Measurements from ENCODE around the gene ATP5MK.

ATP5MK gene

DNA sequence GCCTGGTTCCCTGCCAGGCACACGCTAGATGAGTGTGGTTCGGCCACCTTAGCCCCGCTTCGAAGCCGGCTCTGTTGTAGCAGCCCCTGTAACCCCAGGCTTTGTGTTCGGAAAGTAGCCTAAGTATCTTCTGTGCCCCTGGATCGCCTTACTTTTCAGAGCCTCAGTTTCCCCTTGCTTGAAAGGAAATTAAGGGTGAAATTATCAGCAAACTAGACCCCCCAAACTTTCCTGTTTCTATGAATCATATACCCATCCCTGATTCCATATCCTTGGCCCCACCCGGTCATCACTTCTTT, 463 bp upstream of the ATP5MK start:
- DNase-seq (ENCODE audit: low spot score): no peak
- TF ChIP-seq, protein P1, sequence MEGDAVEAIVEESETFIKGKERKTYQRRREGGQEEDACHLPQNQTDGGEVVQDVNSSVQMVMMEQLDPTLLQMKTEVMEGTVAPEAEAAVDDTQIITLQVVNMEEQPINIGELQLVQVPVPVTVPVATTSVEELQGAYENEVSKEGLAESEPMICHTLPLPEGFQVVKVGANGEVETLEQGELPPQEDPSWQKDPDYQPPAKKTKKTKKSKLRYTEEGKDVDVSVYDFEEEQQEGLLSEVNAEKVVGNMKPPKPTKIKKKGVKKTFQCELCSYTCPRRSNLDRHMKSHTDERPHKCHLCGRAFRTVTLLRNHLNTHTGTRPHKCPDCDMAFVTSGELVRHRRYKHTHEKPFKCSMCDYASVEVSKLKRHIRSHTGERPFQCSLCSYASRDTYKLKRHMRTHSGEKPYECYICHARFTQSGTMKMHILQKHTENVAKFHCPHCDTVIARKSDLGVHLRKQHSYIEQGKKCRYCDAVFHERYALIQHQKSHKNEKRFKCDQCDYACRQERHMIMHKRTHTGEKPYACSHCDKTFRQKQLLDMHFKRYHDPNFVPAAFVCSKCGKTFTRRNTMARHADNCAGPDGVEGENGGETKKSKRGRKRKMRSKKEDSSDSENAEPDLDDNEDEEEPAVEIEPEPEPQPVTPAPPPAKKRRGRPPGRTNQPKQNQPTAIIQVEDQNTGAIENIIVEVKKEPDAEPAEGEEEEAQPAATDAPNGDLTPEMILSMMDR (IDR thresholded peaks at IDR 0.05; ENCODE audit: extremely low read depth, missing control alignments): no peak

DNA sequence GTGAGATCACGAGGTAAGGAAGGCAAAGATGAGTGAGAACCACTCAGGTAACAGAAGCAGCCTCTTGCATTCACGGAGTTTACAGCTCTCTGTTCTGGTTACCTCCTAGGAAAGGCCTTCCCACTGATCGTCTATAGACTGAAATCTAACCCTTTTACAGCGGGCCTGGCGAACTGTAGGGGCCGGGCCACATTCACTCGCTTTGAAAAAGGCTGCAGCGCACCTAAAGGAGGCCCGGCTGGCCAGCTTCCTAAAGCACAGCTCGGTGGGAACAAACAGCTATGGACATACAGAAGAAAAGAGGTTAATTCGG, 565 bp downstream of the ATP5MK start:
- DNase-seq (ENCODE audit: low spot score): no peak
- TF ChIP-seq, protein P1 (IDR thresholded peaks at IDR 0.05; ENCODE audit: extremely low read depth, missing control alignments): no peak

DNA sequence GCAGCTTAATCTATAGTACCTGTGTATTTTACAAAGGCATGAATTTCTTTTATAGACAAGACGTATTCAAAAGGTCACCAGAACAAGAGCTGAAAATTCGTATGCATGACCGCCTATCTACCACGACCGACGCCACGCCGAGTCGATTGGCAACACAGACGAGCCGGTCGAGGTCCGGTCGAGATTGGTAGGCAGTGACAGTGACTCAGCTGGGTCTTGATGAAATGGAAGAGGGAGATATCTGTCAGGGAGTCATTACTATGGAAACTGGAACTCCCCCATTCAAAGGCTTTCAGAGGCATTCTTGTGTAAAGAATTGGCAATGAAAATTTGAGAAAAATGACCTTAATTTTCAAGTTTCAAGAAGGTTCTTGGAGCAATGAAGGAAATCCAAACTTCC, 2.1 kb downstream of the ATP5MK start:
- TF ChIP-seq, protein P1 (IDR thresholded peaks at IDR 0.05; ENCODE audit: extremely low read depth, missing control alignments): no peak
- no peak for DNase-seq (ENCODE audit: low spot score)

DNA sequence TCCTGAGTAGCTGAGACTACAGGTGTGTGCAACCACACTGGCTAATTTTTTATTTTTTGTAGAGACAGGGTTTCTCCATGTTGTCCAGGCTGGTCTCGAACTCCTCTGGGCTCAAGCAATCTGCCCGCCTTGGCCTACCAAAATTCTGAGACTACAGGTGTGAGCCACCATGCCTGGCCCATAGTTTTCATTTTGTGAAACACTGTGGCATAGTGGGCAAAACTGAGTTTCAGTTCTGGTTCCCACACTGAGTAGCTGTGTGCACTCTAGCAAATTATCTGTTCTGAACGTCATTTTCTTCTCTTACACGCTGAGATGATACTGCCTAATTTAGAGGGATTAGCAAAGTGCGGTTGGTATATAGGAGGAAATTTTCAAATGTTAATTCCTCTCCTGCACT, 13.5 kb downstream of the ATP5MK start:
- TF ChIP-seq, protein P1 (IDR thresholded peaks at IDR 0.05; ENCODE audit: extremely low read depth, missing control alignments): no peak
- no peak for DNase-seq (ENCODE audit: low spot score)

DNA sequence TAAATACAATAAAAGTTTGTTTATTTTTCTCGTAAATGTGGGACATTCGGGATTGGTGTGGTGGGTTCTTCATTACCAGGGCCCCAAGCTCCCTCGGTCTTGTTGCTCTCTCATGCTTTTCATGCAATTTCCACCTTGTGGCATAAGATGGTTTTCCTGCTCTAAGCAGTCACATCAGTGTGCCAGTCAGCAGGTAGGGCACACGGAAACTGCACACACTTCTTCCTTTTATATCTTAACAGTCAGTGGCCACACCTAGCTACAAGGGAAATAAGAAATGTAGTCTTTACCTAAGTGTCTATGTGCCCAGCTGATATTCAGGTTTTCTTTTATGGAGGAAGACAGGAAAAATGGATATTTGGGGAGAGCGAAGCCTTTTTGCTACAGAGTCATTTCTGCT, 22.0 kb downstream of the ATP5MK start:
- DNase-seq (ENCODE audit: low spot score): no peak
- TF ChIP-seq, protein P1 (IDR thresholded peaks at IDR 0.05; ENCODE audit: extremely low read depth, missing control alignments): no peak

DNA sequence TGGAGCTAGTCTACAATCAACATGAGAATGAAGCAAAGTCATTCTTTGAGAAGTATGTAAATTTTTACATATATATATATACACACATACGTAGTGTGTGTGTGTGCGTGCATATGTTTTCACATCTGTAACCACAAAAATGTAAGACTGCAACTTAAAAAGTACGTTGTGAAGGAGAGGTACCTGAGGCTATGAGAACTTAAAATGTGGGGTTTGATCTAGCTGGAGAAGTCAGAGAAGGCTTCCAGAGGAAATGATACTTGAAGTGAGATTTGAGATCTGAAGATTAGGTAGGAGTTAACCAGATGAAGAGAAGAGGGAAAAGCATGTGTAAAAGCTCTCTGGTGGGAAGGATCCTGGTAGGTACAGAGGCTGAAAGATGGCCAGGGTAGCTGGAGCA, 22.7 kb downstream of the ATP5MK start:
- TF ChIP-seq, protein P1 (IDR thresholded peaks at IDR 0.05; ENCODE audit: extremely low read depth, missing control alignments): no peak
- DNase-seq (ENCODE audit: low spot score): no peak

DNA sequence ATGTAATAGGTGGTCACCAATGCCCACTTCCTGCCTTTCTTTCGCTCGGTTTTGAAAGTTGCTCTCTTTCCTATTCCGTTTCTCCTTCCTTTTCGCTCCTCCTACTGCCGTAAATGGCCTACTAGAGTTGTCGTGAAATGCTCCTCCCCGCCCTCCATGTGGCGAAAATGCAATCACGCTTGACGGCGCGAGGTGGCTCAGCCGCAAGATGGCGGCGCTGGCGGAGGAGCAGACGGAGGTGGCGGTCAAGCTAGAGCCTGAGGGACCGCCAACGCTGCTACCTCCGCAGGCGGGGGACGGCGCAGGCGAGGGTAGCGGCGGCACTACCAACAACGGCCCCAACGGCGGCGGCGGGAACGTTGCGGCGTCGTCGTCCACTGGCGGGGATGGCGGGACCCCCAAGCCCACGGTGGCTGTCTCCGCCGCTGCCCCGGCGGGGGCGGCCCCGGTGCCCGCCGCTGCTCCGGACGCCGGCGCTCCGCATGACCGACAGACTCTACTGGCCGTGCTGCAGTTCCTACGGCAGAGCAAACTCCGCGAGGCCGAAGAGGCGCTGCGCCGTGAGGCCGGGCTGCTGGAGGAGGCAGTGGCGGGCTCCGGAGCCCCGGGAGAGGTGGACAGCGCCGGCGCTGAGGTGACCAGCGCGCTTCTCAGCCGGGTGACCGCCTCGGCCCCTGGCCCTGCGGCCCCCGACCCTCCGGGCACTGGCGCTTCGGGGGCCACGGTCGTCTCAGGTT, 28.3 kb downstream of the ATP5MK start, which contains the start of gene TAF5:
Gene TAF5, plus strand, starts transcription at position 195 of the 737 bp plus-strand sequence. Its CDS starts 14 bp downstream, at position 209.
- TF ChIP-seq, protein P1 (IDR thresholded peaks at IDR 0.05; ENCODE audit: extremely low read depth, missing control alignments): no peak
- peak; percentile 92 for DNase-seq (ENCODE audit: low spot score)
